Activated effector memory CD4-positive, alpha-beta T cell treated with anti-CD3 and anti-CD28 coated beads, Interleukin-2, amount 50 U/mL, for 16 hours (primary cell): ENCODE results near the gene PLTP.
"Not testable (repeated sequence)": the region's sequence is repeated elsewhere in the genome, so short reads cannot be mapped to it uniquely, and the experiment has no call there.

Experiments
- DNase-seq: peaks from one replicate; pipeline ENCODE4 v3.0.0-alpha.2; 2020

The PLTP gene

GRCh38 chr20:45919542-45920399 is 7.8 kb upstream of the PLTP start:
- no peak for DNase-seq

GRCh38 chr20:45918779-45919537 is 7.0 kb upstream of the PLTP start:
- no peak for DNase-seq

- DNase-seq: no peak
These were observed 6.3 kb upstream of the PLTP start for GRCh38 chr20:45918182-45918737.

- DNase-seq: no peak
These were observed 5.8 kb upstream of the PLTP start for GRCh38 chr20:45917790-45918141.

GRCh38 chr20:45913116-45913515 is 1.2 kb upstream of the PLTP start:
- DNase-seq: no peak

GRCh38 chr20:45912344-45912682 is 358 bp upstream of the PLTP start:
- DNase-seq: no peak

GRCh38 chr20:45910670-45911485 is 1.1 kb downstream of the PLTP start:
- DNase-seq: peak; percentile 94

GRCh38 chr20:45909817-45910669 is 1.9 kb downstream of the PLTP start:
- no peak for DNase-seq

- DNase-seq: no peak
These were observed 2.6 kb downstream of the PLTP start for GRCh38 chr20:45909336-45909808.

- no peak for DNase-seq
These were observed 3.9 kb downstream of the PLTP start for GRCh38 chr20:45908084-45908483.

- DNase-seq: no peak
These were observed 4.6 kb downstream of the PLTP start for GRCh38 chr20:45907219-45907948.

GRCh38 chr20:45905505-45906079 is 6.4 kb downstream of the PLTP start:
- no peak for DNase-seq

GRCh38 chr20:45904583-45905504 is 7.1 kb downstream of the PLTP start:
- no peak for DNase-seq

- no peak for DNase-seq
These were observed 9.7 kb downstream of the PLTP start for GRCh38 chr20:45902199-45902701.

- not testable (repeated sequence) for DNase-seq
These were observed 10.6 kb downstream of the PLTP start for GRCh38 chr20:45901332-45901731.

- no peak for DNase-seq
These were observed 12.7 kb downstream of the PLTP start for GRCh38 chr20:45899046-45899835.

GRCh38 chr20:45898285-45898684 is 13.7 kb downstream of the PLTP start:
- DNase-seq: no peak

- DNase-seq: no peak
These were observed 14.3 kb downstream of the PLTP start for GRCh38 chr20:45897692-45898091.

- DNase-seq: no peak
These were observed 14.7 kb downstream of the PLTP start for GRCh38 chr20:45897289-45897688.
